ENCODE data around the gene FOXF1. TPM values are rescaled to one million over a fixed set of nuclear protein-coding genes. Genes with fewer than 3 reads are reported as not detected.

The FOXF1 gene
- total RNA-seq, 6 experiments from 2014 or later = 12.5 to 20.5 (median 17.9) TPM

DNA sequence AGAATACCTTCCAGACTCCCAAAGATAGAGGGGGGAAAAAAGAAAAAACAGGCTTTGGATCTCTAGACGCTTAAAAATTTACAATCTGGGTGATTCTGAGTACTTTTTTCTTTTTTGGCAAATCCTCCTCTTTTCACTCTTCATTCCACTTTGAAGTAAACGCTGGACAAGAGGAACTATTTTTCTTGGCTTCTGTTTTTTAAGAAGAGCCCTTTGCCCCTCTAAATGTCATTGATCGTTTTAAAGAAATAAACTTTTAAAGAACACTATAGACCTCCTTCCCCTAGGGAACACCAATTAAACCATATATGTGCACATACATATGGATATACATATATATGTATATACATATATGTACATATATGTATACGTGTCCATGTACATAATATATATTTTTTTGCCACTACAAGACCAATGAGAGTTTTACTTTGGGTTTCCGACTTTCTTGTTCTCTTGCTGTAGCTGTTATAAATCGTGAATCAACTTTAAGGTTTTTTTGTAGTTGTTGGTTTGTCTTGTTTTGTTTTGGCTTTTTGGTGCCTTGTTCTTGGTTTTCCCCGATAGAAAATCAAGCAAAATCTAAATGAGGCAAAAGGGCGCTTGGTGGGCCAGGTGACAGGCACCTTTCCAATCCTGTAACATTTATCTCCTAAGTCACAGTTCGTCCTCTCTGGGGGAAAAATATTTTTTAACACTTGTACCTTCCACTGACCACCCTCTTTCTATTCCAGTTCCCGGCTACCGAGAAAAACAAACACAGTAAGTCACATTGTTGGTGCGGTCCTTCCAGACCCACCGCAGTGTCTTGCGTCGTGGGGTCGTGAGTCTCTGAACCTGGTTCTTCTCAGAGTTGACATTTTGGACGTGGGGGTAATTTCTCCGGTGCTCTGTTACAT, 4.4 kb downstream of the FOXF1 start:
- peaks cover 9% of the 10 kb centered on the region for H3K27me3 Mint-ChIP-seq (ENCODE audit: insufficient read depth)
- peaks cover 34% of the 10 kb centered on the region for H3K36me3 Mint-ChIP-seq (ENCODE audit: low read depth)
- H3K4me3 Mint-ChIP-seq = peak overlapping the region; percentile 91
- H3K4me1 Mint-ChIP-seq (ENCODE audit: low read depth) = peaks cover 38% of the 10 kb centered on the region
- DNase-seq = no peak
- no peaks in the 10 kb centered on the region for H3K9me3 Mint-ChIP-seq
- H3K27ac Mint-ChIP-seq = peak overlapping the region; percentile 77; the same call in 1 of the 2 replicates
- no peak for TF ChIP-seq CTCF (IDR thresholded peaks at IDR 0.05)

GRCh38 chr16:86515413-86515776, 5.1 kb downstream of the FOXF1 start:
- H3K4me1 Mint-ChIP-seq (ENCODE audit: low read depth) = peaks cover 45% of the 10 kb centered on the region
- H3K9me3 Mint-ChIP-seq = no peaks in the 10 kb centered on the region
- DNase-seq = no peak

DNA sequence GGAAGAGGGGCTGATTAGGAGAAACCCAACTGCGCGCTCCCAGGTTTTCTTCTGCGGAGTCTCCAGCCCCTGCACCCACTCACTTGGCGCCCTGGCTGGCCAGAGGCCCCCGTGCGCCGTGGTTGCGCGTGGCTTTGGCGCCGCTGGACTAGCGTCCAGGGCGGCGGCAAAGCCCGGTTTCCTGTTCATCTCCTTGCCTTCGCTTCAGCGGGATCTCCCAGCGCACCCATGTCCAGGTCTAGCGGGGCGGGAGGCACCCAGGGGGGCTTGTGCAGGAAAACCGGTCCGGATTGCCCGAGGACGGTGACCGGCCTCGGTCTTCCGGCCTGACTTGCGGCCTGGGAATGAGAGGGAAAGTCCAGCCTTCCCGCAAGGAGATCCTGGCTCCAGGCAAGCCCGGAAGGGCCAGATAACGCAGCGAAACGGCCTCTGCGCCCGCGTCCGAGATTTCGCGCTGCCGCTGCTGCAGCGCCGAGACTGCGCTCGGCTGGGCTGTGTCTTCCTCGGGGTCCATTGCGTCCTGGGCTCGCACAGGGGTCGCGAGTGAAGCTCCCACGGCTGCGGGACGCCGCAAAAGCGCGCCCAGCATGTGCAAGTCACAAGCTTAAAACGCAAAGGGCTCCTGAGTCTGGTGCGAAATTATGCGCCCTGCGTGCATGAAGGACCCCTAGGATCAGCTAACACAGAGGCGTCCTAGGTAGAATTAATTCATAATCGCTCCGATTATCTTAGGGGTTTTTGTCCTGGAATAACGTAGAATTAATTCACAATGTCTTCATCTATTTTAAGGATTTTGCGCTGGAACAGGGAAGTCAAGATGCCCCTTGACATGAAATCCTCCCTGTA, 5.7 kb downstream of the FOXF1 start:
- Mint-ChIP-seq H3K27ac (no peak overlapping the region; the same call in 1 of the 2 replicates), H3K9me3 (no peaks in the 10 kb centered on the region), H3K4me3 (peak overlapping the region; percentile 45; the same call in 1 of the 2 replicates), H3K4me1 (ENCODE audit: low read depth) (peaks cover 46% of the 10 kb centered on the region), H3K36me3 (ENCODE audit: low read depth) (peaks cover 34% of the 10 kb centered on the region), H3K27me3 (ENCODE audit: insufficient read depth) (peaks cover 9% of the 10 kb centered on the region)
- TF ChIP-seq CTCF (IDR thresholded peaks at IDR 0.05) = no peak
- DNase-seq = no peak

More at GRCh38 chr16:86515413-86515776, 5.1 kb downstream of the FOXF1 start:
- Mint-ChIP-seq H3K27ac (no peak overlapping the region), H3K27me3 (ENCODE audit: insufficient read depth) (peaks cover 9% of the 10 kb centered on the region), H3K4me3 (peak overlapping the region; percentile 91), H3K36me3 (ENCODE audit: low read depth) (peaks cover 34% of the 10 kb centered on the region)
- TF ChIP-seq CTCF (IDR thresholded peaks at IDR 0.05) = no peak

- H3K4me3 Mint-ChIP-seq = 0 out of 2 replicates have a peak overlapping the region, but pooled peaks have one; percentile 15
- H3K27ac Mint-ChIP-seq = no peak overlapping the region; the same call in 1 of the 2 replicates
- no peaks in the 10 kb centered on the region for H3K9me3 Mint-ChIP-seq
- DNase-seq = no peak
- TF ChIP-seq CTCF (IDR thresholded peaks at IDR 0.05) = no peak
- peaks cover 11% of the 10 kb centered on the region for H3K27me3 Mint-ChIP-seq (ENCODE audit: insufficient read depth)
- H3K36me3 Mint-ChIP-seq (ENCODE audit: low read depth) = peaks cover 31% of the 10 kb centered on the region
- peaks cover 46% of the 10 kb centered on the region for H3K4me1 Mint-ChIP-seq (ENCODE audit: low read depth)
Observed at GRCh38 chr16:86516623-86517003, 6.3 kb downstream of the FOXF1 start.

DNA sequence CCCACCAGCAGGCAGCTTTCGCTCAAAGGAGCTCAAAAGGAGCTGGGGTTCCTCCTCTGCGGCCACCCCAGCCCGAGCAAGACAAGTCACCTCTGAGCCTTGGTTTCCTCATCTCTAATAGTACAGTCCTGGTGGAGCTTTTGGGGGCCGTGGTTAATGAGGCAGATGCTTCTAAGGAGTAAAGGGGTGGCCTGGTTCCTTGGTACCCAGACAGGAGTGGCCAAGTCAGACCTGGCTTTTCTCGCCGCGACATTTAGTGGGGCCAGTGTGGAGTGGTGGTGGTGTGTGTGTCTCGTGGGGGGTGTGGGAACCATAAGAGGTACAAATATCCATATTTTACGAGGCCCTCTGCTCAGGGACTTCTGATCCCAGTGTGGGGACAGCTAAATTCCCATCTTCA, 6.7 kb downstream of the FOXF1 start:
- no peak for TF ChIP-seq CTCF (IDR thresholded peaks at IDR 0.05)
- no peak for DNase-seq
- no peaks in the 10 kb centered on the region for H3K9me3 Mint-ChIP-seq
- peaks cover 29% of the 10 kb centered on the region for H3K36me3 Mint-ChIP-seq (ENCODE audit: low read depth)
- H3K27me3 Mint-ChIP-seq (ENCODE audit: insufficient read depth) = peaks cover 14% of the 10 kb centered on the region
- H3K4me3 Mint-ChIP-seq = 0 out of 2 replicates have a peak overlapping the region, but pooled peaks have one; percentile 15
- H3K27ac Mint-ChIP-seq = no peak overlapping the region
- peaks cover 46% of the 10 kb centered on the region for H3K4me1 Mint-ChIP-seq (ENCODE audit: low read depth)
